ENCODE data around the gene TMEM250.
"Not testable (repeated sequence)": the region's sequence is repeated elsewhere in the genome, so short reads cannot be mapped to it uniquely, and the experiment has no call there.

TMEM250 gene

DNA sequence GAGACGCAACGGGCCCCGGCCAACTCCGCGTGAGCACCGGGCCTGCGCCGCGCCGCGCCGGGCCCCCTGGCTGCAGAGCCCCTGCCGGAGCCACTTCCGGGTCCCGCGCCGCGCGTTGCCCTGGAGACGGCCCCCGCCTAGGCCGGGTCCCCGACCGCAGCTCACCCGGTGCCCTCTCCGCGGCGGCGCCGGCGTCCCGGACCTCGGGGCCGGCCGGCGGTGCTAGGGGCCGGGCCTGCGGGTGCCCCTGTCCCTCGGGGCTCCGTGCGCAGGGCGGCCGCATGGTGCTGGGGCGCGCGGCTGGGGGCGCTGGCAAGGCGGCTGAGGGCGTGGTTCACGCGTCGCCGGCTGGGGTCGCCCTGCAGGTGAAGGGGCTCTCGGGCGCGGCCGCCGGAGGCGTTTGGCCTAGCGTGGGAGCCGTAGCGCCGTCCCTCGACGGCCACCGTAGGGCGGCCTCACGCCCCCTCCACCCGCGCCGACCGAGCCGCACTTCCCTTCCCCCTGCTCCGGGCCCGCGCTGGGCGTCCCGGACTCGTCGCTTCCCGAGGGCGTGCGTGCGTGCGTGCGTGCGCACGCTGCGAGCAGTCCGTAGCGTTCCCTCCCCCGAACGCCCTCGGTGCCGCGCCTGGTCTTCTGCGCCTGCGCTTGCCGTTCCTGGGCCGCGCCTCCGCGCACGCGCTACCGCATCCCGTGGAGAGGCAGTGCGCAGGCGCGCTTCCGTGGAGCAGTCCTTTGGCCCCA is at the start of gene TMEM250:
Gene TMEM250 (minus strand): TSS at position 556 of the 741 bp plus-strand sequence. CDS start 1,975 bp downstream, outside the sequence.
- DNase-seq, result peak; percentile 98

DNA sequence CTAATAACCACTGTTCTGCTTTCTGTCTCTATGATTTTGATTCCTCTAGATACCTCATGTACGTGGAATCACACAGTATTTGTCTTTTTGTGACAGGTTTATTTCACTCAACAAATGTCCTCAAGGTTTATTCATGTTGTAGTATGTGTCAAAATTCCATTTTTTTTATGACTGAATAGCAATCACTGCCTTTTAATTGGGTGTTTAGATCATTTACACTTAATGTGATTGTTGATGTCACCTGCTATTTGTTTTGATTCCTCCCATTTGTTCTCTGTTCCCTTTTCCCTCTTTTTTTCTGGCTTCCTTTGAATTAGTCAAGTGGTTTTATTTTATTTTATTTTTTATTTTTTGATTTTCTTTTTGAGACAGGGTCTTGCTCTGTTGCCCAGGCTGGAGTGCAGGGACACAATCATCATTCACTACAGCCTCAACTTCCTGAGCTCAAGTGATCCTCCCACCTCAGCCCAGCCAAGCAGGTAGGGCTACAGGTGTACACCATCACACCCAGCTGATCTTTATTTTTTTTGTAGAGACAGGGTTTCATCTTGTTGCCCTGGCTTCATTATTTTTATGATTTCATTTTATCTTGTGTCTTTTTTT is 44.7 kb upstream of the TMEM250 start:
- DNase-seq, result no peak

DNA sequence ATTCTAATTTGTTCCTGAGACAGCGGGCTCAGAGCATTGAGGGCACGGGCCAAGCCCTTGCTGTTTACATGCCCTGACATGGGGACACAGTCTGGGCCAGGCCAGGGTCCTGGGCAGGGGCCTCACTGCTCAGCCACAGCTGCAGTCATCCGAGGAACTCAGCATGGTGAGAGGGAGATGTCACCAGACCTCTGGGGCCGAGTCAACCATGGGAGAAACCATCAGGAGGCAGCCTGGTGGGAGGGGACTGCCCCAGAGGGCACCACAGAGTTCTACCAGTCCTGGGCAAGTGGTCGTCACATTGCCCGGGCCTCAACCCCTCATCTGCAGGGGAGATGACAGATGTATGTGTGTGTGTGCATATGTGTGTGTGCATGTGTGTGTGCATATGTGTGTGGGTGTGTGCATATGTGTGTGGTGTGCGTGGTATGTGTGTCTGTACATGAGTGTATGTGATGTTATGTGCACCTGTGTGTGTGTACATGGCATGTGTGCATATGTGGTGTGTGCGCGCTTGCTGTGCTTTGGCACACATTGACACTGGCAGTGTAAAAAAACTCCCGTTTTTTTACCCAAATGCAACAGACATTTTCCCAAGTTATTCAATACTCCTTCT is 42.4 kb upstream of the TMEM250 start:
- no peak for DNase-seq

- no peak for DNase-seq
Observed at GRCh38 chr9:136160381-136160841, 41.7 kb upstream of the TMEM250 start.

DNA sequence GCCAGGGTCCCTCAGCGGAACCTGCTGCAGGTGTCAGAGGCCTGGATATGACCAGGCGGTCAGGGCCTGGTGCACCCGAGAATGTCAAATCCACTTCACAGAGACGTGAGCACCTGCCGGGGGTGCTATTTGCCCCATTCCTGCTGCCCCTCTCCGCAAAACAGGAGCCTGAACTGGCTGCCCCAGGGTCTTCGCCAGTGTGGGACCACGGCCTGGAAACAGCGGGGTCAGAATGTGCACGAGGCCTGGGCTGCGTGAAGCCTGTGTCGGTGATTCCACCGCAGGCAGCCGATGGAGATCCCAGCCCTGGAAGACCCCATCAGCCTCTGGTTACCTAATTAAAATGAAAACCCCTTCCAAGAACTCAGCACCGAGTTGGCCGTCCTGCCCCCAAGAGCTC is 41.2 kb upstream of the TMEM250 start:
- DNase-seq, result no peak

GRCh38 chr9:136157477-136158265 is 39.0 kb upstream of the TMEM250 start:
- DNase-seq, result no peak

GRCh38 chr9:136156209-136157120 is 37.8 kb upstream of the TMEM250 start:
- no peak for DNase-seq

- DNase-seq, result no peak
Observed at GRCh38 chr9:136155576-136155975, 36.9 kb upstream of the TMEM250 start.

GRCh38 chr9:136154943-136155342 is 36.3 kb upstream of the TMEM250 start:
- DNase-seq, result no peak

- no peak for DNase-seq
Observed at GRCh38 chr9:136153381-136154065, 34.8 kb upstream of the TMEM250 start.

DNA sequence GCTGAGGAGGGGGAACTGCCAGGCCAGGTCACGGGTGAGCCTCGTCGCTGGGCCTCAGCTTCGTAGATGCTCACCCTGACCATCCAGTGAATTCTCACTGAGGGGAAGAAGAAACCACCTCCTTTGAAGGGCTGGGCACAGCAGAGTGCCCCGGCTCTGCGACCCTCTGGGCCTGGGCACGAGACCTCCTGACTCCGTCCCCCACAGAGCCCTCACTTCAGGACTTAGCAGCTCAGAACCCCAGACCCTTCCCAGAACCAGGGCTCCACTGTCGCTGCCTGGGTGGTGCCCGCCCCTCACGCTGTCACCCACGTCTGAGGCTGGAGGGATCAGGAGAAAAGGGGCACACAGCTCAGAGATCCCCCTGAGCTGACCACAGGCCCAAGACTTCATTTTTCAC is 34.3 kb upstream of the TMEM250 start:
- DNase-seq, result no peak

DNA sequence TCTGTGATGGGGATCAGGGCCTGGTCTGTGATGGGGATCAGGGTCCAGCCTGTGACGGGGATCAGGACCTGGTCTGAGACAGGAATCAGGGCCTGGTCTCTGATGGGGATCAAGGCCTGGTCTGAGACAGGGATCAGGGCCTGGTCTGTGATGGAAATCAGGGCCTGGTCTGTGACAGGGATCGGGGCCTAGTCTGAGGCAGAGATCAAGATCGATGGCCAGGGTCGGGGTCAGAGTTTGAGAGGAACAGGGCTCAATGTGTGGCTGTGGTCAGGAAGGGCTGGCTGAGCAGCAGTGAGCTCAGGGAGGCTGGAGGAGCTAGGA is 33.8 kb upstream of the TMEM250 start:
- no peak for DNase-seq

GRCh38 chr9:136151848-136152542 is 33.3 kb upstream of the TMEM250 start:
- DNase-seq, result no peak

DNA sequence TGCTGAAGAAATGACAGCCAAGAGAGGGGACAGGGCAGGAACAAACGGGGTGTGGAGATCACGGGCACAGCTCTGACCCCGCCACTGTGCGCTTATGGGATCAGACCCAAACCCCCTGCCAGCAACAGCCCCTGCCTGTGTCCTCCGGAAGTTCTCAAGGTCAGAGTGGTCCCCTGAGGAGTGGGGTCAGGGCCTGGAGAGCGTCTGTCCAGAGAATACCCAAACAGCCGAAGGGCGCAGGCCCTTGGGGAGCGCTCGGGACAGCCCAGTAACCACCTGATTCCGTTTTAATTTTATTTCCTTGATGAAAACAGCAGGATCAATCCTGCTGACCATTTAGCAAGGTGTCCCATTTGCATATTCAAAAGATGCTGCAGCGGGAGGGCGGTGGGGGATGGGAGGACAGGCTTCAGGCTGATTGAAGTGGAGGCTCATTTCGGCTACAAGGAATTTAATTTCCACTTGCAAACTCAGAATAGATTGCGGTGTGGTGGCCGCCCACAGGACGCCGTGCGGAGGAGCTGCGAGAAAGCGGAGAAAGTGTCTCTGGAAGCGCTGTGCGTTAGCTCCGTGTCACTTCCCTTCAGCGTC is 32.6 kb upstream of the TMEM250 start:
- DNase-seq, result no peak

DNA sequence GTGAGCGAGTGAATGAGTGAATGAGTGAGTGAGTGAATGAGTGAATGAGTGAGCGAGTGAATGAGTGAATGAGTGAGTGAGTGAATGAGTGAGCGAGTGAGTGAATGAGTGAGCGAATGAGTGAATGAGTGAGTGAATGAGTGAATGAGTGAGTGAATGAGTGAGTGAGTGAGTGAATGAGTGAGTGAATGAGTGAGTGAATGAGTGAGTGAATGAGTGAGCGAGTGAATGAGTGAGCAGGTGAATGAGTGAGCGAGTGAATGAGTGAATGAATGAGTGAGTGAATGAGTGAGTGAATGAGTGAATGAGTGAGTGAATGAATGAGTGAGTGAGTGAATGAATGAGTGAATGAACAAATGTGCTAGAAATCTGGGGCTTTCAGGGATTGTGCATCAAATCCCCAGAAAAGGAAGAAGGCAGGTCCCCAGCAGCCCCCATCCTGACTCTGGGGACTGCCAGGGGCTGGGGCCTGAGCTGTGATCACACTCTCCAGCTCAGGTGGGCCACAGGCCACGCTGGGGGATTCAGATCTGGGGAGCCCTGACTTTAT is 32.1 kb upstream of the TMEM250 start:
- not testable (repeated sequence) for DNase-seq

DNA sequence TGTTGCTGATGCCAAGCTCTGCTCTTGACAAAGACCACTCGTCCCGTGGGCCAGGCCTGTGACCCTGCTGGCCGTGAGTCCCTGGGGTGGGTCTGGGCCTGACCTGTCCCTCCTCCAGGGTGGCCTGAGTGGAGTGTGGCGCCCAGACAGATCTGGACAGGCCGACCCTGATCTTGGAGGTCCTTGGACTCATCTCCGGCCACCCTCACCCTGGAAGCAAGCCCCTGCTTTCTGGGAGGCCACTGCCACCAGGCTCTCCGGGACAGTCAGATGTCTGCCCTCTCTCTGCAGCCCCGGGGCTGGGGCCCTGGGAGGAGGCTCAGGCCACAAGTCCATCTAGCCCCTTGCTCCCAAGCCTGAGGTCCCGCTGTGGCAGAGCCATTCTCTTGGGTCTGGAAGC is 31.2 kb upstream of the TMEM250 start:
- no peak for DNase-seq

- no peak for DNase-seq
Observed at GRCh38 chr9:136149337-136149736, 30.7 kb upstream of the TMEM250 start.

DNA sequence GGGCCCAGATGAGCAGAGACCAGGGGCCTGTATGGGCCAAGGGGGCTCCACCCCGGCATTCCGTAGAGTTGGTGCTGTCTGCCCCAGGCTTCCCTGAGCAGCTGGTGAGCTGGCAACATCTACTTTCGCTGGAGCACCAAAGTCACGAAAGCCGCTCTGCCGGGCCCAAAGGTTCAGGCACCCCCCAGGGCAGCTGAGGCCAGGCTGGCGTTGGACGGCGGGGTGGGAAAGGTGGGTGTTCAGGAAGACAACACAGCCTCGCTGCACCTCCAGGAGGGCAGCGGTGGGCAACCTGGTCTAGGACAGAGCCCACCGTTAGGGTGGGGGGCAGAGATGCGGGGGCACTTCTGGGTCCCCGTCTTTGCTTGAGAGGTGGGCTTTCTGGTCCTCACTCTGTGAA is 30.1 kb upstream of the TMEM250 start:
- DNase-seq, result no peak

DNA sequence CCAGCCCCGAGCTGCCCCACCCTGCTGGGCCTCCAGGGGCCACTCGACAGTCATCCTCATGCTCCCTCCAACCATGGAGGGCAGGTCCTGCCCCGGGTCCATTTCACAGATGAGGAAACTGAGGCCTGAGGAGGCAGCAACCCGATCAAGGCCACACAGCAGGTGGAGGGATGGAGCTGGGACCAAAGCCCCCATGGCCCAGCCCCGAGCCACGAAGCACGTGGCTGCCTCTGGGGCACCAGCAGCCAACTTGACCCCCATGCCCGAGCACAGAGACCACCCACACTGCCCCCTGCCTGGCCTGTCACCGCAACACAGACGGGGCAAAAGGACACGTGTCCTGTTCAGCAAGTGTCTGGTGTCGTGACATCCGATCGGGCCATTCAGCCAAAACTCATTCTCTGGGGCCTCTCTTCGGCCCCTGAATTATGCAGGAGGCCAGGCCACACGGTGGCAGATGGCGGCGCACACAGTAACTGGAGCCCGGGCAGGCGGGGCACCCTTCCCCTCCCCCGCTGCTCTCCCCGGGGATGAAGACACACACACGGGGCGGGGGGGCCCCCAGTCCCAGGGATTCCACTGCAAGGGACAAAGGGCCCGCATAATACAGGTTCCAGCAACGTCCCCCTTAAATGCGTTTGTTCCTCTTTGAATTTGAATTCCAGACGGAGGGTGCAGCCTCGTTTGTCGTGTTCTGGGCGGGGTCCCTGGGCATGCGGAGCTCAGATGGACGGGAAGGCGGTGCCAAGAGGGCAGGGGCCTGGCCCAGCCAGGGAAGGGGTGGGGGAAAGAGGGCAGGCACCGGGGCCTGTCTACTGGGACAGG is 29.4 kb upstream of the TMEM250 start:
- DNase-seq, result no peak
